Activated naive CD8-positive, alpha-beta T cell (primary cell): ENCODE data around the gene IPP.
"Not testable (repeated sequence)": the region's sequence is repeated elsewhere in the genome, so short reads cannot be mapped to it uniquely, and the experiment has no call there.

Experiments
- H3K27ac Mint-ChIP-seq: one replicate; pipeline ENCODE4 v1.8.0; 2021; ENCODE audit warnings: mixed read lengths
- H3K27me3 Mint-ChIP-seq: one replicate; pipeline ENCODE4 v1.8.0; 2021; ENCODE audit warnings: mixed read lengths
- H3K36me3 Mint-ChIP-seq: one replicate; pipeline ENCODE4 v1.8.0; 2021; ENCODE audit warnings: mixed read lengths
- H3K4me1 Mint-ChIP-seq: one replicate; pipeline ENCODE4 v1.8.0; 2021; ENCODE audit warnings: low read depth, mixed read lengths
- H3K4me3 Mint-ChIP-seq: one replicate; pipeline ENCODE4 v1.8.0; 2021; ENCODE audit warnings: mild to moderate bottlenecking, mixed read lengths
- H3K9me3 Mint-ChIP-seq: one replicate; pipeline ENCODE4 v1.8.0; 2021; ENCODE audit warnings: low read depth, mixed read lengths

IPP gene

DNA sequence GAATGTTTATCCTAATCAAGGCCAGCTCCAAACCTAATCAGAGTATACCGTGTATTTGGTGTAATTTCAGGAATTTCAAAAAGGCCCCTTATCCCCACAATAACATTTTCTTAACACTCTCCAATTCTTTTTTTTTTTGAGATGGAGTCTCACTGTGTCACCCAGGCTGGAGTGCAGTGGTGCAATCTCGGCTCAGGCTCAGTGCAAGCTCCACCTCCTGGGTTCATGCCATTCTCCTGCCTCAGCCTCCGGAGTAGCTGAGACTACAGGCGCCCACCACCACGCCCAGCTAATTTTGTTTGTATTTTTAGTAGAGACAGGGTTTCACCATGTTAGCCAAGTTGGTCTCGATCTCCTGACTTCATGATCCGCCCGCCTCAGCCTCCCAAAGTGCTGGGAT is 33.1 kb downstream of the IPP start:
- H3K27ac Mint-ChIP-seq, H3K27me3 Mint-ChIP-seq, H3K9me3 Mint-ChIP-seq, H3K4me3 Mint-ChIP-seq, H3K4me1 Mint-ChIP-seq, H3K36me3 Mint-ChIP-seq: not testable (repeated sequence)

DNA sequence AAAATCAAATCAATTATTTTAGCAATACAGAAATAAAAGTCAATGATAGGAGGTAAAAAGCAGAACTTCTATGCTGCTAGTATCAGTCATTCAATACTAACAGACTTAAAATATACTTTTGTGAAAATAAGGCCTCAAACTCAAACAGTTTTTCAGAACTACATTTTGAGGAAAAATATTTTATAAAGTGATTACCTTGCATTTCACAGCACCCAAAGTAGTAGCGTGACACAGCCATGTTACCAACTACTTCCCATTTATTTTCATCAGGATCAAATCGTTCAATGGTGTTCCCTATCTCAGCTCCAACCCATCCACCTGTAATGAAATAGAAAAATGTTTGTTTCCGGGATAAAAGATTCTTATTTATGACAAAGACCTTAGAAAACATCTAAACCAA is 33.8 kb downstream of the IPP start:
- Mint-ChIP-seq H3K27me3 (no peaks in the 10 kb centered on the region), H3K4me1 (no peaks in the 10 kb centered on the region), H3K27ac (no peak overlapping the region), H3K9me3 (no peaks in the 10 kb centered on the region), H3K4me3 (no peak overlapping the region), H3K36me3 (peaks cover 4% of the 10 kb centered on the region)

DNA sequence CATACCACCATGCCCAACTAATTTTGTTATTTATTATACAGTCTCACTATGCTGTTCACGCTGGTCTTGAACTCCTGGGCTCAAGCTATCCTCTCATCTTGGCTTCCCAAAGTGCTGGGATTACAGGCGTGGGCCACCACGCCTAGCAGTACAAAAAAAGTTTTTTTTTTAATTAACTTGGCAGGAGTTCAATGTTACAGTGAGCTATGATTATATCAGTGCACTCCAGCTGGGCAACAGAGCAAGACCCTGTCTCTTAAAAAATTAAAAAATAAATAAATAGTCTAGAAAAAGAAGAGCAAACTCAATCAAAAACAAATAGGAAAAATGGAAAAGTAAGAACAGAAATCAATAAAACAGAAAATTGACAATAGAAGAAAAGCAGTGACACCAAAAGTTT is 36.7 kb downstream of the IPP start:
- Mint-ChIP-seq H3K36me3 (peaks cover 5% of the 10 kb centered on the region), H3K27me3 (no peaks in the 10 kb centered on the region), H3K9me3 (no peaks in the 10 kb centered on the region), H3K4me1 (no peaks in the 10 kb centered on the region), H3K27ac (no peak overlapping the region), H3K4me3 (no peak overlapping the region)

DNA sequence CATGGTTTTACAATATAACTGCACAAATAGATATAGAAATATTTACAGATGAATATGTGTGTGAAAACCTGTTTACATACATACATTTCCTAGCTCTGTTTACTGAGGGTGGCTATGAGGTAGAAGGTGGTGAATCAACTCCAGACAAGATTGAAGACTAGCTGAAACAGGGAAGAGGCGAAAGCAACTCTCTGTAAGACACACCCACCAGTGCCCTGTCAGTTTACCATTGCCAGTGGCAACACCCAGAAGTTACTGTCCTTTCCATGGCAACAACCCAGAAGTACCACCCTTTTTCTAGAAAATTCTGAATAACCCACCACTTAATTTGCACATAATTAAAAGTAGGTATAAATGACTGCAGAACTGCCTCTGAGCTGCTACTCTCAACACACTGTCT is 45.8 kb downstream of the IPP start:
- Mint-ChIP-seq H3K27ac (no peak overlapping the region), H3K4me1 (no peaks in the 10 kb centered on the region), H3K36me3 (peaks cover 15% of the 10 kb centered on the region), H3K27me3 (no peaks in the 10 kb centered on the region), H3K9me3 (no peaks in the 10 kb centered on the region), H3K4me3 (no peak overlapping the region)

DNA sequence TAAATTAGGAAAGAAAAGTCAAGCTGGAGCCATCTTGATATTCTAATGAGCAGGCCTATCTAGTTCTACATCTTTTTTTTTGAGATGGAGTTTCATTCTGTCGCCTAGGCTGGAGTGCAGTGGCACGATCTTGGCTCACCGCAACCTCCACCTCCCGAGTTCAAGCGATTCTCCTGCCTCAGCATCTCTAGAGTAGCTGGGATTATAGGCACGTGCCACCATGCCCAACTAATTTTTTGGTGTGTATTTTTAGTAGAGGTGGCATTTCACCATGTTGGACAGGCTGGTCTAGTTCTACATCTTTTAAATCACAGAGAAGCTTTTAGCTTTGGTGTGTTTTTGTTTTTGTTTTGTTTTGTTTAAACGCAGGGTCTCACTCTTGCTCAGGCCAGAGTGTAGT is 55.6 kb downstream of the IPP start:
- H3K36me3 Mint-ChIP-seq = peaks cover 4% of the 10 kb centered on the region
- peak overlapping the region; percentile 34 for H3K27ac Mint-ChIP-seq
- H3K9me3 Mint-ChIP-seq = no peaks in the 10 kb centered on the region
- H3K27me3 Mint-ChIP-seq = no peaks in the 10 kb centered on the region
- H3K4me3 Mint-ChIP-seq = no peak overlapping the region
- H3K4me1 Mint-ChIP-seq = peaks cover 13% of the 10 kb centered on the region

DNA sequence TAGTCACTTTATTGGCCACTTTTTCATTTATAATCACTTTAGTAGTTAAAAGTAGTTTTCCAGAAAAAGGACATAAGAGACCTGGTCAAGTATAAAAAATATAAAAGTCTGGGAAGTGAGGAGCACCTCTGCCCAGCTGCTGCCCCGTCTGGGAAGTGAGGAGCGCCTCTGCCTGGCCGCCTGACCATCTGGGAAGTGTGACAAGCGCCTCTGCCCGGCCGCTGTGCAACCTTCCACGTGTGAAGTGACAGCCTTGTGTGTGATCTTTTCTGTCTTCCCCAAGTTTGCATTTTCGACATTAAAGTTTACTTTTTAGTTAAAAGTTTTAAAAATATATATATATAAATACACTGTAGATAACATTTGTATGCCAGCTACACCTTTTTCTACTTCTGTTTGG is 56.6 kb downstream of the IPP start:
- H3K9me3 Mint-ChIP-seq, H3K27me3 Mint-ChIP-seq, H3K36me3 Mint-ChIP-seq, H3K4me3 Mint-ChIP-seq: not testable (repeated sequence)
- peaks cover 20% of the 10 kb centered on the region for H3K4me1 Mint-ChIP-seq
- H3K27ac Mint-ChIP-seq = peak overlapping the region; percentile 38

DNA sequence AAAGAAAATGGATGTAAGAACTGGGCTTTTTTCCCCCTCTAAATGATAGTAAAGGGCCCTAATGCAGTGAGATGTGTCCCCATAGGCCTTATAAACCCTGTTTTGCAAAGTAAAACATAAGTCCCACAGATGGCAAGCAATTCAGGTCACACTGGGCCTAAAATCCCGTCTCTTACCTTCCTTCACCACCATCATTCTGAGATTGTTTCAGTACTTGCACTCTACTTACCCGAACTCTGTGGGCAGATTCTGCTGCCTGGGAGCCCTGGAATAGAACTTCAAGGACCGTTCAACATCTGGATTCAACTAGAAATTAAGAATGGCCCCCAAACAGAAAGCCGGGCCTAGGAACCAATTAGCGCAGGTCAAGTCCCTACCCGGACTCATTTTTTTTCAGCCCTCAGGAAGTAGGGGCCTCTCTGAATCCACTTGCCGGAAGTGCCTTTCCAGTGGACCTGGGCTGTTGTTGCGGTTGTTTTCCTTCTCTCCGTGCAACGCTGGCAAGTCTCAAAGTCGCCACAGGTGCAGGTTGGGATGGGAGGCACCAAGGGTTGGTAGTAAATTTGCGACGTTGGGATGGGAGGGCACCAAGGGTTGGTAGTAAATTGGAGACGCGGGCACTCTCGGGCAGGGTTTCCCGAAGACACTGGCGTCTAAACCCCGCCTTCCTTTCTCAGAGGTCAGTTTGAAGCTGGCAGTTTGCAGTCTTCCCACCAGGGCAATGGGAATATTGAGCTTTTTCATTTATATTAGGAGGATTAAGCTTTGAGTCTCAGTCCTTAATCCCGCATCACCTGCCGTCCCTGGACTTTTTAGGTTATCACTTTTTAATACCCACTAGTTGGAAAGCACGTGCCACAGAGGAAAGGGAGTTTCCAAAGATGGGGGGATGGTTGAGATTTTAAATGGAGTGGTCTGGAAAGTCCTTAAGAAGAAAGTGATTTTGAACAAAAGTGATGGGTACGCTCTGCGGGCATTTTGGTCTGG is 62.4 kb downstream of the IPP start, which contains the start of gene TMEM69:
Gene TMEM69, plus strand, starts transcription at position 428 of the 987 bp plus-strand sequence. CDS start 2,888 bp downstream, outside the sequence.
- Mint-ChIP-seq H3K9me3 (no peaks in the 10 kb centered on the region), H3K36me3 (peaks cover 6% of the 10 kb centered on the region), H3K27ac (peak within 1 kb of the TSS; percentile 99), H3K4me1 (peaks cover 46% of the 10 kb centered on the region), H3K27me3 (no peaks in the 10 kb centered on the region), H3K4me3 (peak within 1 kb of the TSS; percentile 100)

DNA sequence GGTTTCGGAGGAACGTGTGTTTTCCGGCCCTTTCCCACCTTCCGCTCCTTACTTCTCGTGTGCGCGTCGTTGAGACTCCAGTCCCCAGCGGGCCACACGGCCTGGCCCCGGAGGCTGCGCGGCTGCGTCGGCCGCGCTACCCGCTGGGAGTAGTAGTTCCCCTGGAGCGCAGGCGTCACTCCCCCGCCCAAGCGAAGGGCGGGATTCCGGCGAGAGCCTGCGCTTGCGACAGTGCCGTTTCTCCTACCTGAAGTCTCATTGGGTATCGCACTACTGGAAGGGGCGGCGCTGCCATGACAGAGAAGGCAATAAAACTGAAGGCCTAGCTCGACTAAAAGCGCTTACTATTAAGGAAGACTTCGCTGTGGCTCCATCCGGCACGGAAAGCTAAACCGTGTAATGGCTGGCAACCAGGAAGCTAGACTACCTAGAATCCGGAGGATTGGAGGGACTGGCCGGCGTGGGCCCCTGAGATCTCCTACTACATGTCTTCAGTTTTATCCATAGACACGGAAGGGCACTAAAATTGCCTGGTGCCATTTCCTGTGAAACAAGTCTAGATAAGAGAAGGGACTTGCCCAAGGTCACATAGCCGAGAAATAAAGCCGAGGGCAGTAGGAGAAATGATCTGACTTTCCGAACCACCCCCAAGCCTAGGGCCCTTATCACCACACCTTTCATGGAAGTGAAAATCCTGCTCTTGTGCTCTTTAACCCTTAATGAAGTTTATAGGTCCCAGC is 63.3 kb downstream of the IPP start:
- H3K4me3 Mint-ChIP-seq = peak overlapping the region; percentile 100
- H3K27me3 Mint-ChIP-seq = no peaks in the 10 kb centered on the region
- H3K27ac Mint-ChIP-seq = peak overlapping the region; percentile 99
- peaks cover 6% of the 10 kb centered on the region for H3K36me3 Mint-ChIP-seq
- H3K9me3 Mint-ChIP-seq = no peaks in the 10 kb centered on the region
- H3K4me1 Mint-ChIP-seq = peaks cover 54% of the 10 kb centered on the region

DNA sequence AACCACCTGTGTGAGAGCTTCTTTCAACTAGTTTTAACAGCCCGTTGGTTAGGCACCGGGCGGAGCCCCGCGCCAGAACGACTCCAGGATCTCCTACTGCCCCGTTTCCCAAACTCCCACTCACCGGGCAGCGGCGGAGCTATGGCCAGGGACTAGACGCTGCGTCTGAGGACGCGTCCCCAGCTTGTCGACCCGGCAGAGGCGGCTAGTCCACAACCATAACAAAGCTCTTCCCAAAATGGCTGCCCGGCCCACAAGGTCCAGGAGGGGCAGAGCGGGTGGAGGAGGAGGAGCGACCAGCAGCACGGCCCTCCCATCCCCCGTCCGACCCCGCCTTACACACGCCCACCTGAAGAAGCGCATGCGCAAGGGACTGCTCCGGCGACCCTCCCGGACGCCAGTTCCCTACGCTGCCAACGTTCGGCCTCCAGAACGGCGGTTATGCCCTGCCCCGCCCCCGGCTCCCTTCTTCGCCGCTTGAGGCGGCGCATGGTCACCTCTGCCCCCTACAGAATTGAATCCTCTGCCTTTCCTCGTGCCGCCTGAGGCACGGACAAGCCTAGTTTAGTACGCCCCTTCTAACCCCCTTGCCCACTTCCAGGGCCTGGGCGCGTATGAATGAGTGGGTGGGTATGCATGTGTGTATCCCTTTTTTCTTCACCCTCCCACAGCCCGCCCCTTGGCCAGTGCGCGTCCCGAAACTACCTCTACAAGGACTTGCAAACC is 64.0 kb downstream of the IPP start, which contains the start of gene GPBP1L1:
Gene GPBP1L1, minus strand, starts transcription at position 246 of the 726 bp plus-strand sequence. CDS start 27,446 bp downstream, outside the sequence.
- H3K27ac Mint-ChIP-seq = peak within 1 kb of the TSS; percentile 99
- peaks cover 61% of the 10 kb centered on the region for H3K4me1 Mint-ChIP-seq
- H3K4me3 Mint-ChIP-seq = peak within 1 kb of the TSS; percentile 100
- no peaks in the 10 kb centered on the region for H3K27me3 Mint-ChIP-seq
- H3K36me3 Mint-ChIP-seq = peaks cover 6% of the 10 kb centered on the region
- no peaks in the 10 kb centered on the region for H3K9me3 Mint-ChIP-seq

DNA sequence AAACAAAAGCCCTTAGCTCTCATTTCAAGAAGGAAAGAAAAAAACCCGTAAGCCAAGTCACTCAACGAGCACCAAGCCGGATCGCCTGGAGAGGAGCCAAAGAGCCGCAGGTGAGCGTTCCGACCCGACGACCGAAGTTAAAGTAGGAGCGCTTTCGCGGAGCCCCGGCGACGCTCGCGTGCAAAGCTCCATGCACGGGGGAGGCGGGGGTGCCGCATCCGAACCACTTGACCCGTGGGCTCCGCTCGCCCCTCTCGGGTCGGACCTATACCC is 64.5 kb downstream of the IPP start:
- H3K4me3 Mint-ChIP-seq = peak overlapping the region; percentile 100
- H3K27me3 Mint-ChIP-seq = no peaks in the 10 kb centered on the region
- peak overlapping the region; percentile 99 for H3K27ac Mint-ChIP-seq
- peaks cover 63% of the 10 kb centered on the region for H3K4me1 Mint-ChIP-seq
- H3K9me3 Mint-ChIP-seq = no peaks in the 10 kb centered on the region
- H3K36me3 Mint-ChIP-seq = peaks cover 5% of the 10 kb centered on the region

DNA sequence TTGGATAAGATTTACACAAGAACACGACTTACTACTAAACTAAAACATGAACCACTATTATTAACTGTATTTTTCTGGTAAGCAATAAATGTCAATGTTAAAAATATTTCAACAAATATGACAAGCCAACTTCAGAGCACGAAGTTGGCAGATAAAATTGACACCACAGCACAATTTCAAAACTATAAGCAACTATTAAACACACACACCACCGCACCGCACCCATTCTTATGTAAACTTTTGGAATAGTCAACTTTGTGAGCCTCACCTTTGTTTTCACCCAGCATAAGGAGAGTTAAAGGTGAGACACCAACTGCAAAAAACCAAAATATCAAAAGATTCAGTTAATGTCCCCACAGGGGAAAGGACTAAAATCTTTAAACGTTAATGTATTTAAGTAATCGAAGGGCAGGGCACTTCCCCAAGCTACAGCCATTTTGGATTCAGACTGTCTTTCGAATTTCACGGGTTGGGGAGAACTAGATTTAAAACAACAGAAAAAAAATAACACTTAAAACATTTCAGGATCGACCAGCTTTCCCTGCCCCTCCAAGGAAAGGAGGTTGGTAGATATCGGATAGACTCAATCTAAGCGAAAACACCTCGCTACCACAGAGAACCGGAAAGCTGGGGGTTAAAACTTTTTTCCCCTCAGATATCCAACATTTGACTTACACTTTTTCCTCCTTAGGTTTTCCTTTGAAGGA is 65.0 kb downstream of the IPP start:
- Mint-ChIP-seq H3K4me3 (peak overlapping the region; percentile 100), H3K36me3 (peaks cover 4% of the 10 kb centered on the region), H3K27ac (peak overlapping the region; percentile 99), H3K27me3 (no peaks in the 10 kb centered on the region), H3K4me1 (peaks cover 64% of the 10 kb centered on the region), H3K9me3 (no peaks in the 10 kb centered on the region)

DNA sequence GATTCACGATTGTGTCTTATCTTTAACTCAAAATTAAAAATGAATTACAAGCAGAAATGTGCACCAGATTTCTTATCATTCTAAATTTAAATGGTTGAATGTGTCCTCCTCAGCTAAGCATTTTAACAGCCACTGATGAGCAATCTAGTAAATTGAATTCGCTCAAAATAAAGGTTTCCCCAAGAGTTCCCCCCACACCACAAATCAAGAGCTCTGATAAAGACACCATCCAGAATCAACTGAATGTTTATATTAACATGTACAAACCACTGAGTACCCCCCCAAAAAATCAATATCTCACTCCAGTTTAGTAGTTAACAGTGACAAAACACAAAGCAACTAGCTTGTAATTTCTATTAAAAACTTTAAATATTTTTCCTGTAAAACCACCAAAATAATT is 66.1 kb downstream of the IPP start:
- Mint-ChIP-seq H3K27ac (no peak overlapping the region), H3K36me3 (peaks cover 4% of the 10 kb centered on the region), H3K27me3 (no peaks in the 10 kb centered on the region), H3K9me3 (no peaks in the 10 kb centered on the region), H3K4me1 (peaks cover 62% of the 10 kb centered on the region), H3K4me3 (peak overlapping the region; percentile 100)

DNA sequence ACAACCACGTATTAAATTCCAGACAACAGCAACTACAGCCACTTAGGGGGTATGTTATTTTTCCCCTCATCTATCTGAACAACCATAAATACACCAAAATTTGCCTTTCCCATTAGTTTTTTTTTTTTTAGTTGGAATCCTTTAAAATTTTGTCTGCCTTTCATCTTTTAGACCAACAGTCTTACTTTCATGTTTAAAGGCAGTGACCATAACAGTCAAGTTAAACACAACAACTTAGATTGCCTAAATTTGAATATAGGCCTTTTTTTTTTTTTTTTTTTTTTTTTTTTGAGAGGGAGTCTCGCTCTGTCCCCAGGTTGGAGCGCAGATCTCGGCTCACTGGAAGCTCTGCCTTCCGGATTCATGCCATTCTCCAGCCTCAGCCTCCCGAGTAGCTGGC is 67.5 kb downstream of the IPP start:
- Mint-ChIP-seq H3K9me3 (no peaks in the 10 kb centered on the region), H3K36me3 (no peaks in the 10 kb centered on the region), H3K27me3 (no peaks in the 10 kb centered on the region), H3K4me3 (peak overlapping the region; percentile 32), H3K4me1 (peaks cover 66% of the 10 kb centered on the region), H3K27ac (no peak overlapping the region)

DNA sequence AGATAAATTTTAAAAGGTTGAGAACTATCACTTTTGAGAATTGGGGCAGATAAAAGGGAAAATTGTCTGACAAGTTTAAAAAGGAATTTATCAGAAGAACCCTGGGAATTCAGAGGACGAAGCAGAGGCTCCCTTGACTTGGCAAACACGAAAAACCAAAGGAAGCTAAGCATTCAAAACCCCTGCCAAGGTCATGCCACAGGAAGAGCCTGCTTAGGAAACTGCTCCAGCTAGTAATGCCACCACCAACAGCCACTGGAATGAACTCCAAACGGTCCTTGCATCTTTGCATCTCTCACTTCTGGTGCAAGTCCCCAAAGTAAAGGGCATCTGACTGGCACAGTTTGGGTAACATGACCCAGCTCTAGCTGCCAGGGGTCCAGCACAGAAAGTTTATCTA is 71.3 kb downstream of the IPP start:
- Mint-ChIP-seq H3K9me3 (no peaks in the 10 kb centered on the region), H3K4me3 (peak overlapping the region; percentile 49), H3K27ac (no peak overlapping the region), H3K36me3 (peaks cover 2% of the 10 kb centered on the region), H3K4me1 (peaks cover 81% of the 10 kb centered on the region), H3K27me3 (no peaks in the 10 kb centered on the region)
